RWPE2 (cell line): ENCODE measurements around the gene KCNJ5.

Experiments used
- ATAC-seq: fragments of 200-7000 bp; cut with Tn5 transposase; 3 replicates; pipeline ENCODE4 v1.9.1; 2021; ENCODE audit warnings: low read depth
- DNase-seq: peaks from one replicate; pipeline ENCODE4 v3.0.0-alpha.2; 2020; ENCODE audit warnings: low spot score
- H3K27ac ChIP-seq: fragments of 450-650 bp; 2 replicates; pipeline ENCODE4 v1.5.1; 2017; ENCODE audit warnings: mild to moderate bottlenecking; ENCODE audit not compliant: poor library complexity, severe bottlenecking
- H3K27me3 ChIP-seq: fragments of 250-450 bp; sonication (Bioruptor Pico); 2 replicates; pipeline ENCODE4 v1.5.1; 2021; ENCODE audit warnings: mild to moderate bottlenecking, moderate library complexity; ENCODE audit not compliant: insufficient read depth, poor library complexity, severe bottlenecking
- H3K36me3 ChIP-seq: fragments of 250-450 bp; sonication (Bioruptor Pico); 2 replicates; pipeline ENCODE4 v1.5.1; 2020; ENCODE audit warnings: low read depth, mild to moderate bottlenecking, moderate library complexity
- H3K4me1 ChIP-seq: fragments of 250-450 bp; sonication (Bioruptor Pico); 2 replicates; pipeline ENCODE4 v1.5.1; 2021; ENCODE audit warnings: mild to moderate bottlenecking, moderate library complexity; ENCODE audit not compliant: insufficient read depth, poor library complexity, severe bottlenecking
- H3K4me3 ChIP-seq: fragments of 250-450 bp; sonication (Bioruptor Pico); 2 replicates; pipeline ENCODE4 v1.5.1; 2021; ENCODE audit warnings: mild to moderate bottlenecking, moderate library complexity; ENCODE audit not compliant: severe bottlenecking
- H3K9me3 ChIP-seq: fragments of 250-450 bp; sonication (Bioruptor Pico); 2 replicates; pipeline ENCODE4 v1.5.1; 2021; ENCODE audit warnings: mild to moderate bottlenecking, moderate library complexity; ENCODE audit not compliant: severe bottlenecking
- CTCF ChIP-seq: fragments of 450-650 bp; IDR thresholded peaks from one replicate; pipeline ENCODE4 v1.5.1; 2017; ENCODE audit warnings: mild to moderate bottlenecking, moderate library complexity; ENCODE audit not compliant: poor library complexity, severe bottlenecking

Gene KCNJ5

GRCh38 chr11:128920666-128921065 lies 29.5 kb downstream of the KCNJ5 start:
- H3K27me3 ChIP-seq = no peaks in the 10 kb centered on the region
- DNase-seq = no peak
- TF ChIP-seq CTCF = no peak
- no peaks in the 10 kb centered on the region for H3K4me1 ChIP-seq
- no peaks in the 10 kb centered on the region for H3K9me3 ChIP-seq
- H3K27ac ChIP-seq = no peak overlapping the region
- ATAC-seq = no peak
- H3K36me3 ChIP-seq = no peaks in the 10 kb centered on the region
- no peak overlapping the region for H3K4me3 ChIP-seq

- no peak overlapping the region for H3K4me3 ChIP-seq
- no peak overlapping the region for H3K27ac ChIP-seq
- no peaks in the 10 kb centered on the region for H3K36me3 ChIP-seq
- TF ChIP-seq CTCF = no peak
- ATAC-seq = no peak
- no peaks in the 10 kb centered on the region for H3K4me1 ChIP-seq
- no peaks in the 10 kb centered on the region for H3K27me3 ChIP-seq
- DNase-seq = no peak
- H3K9me3 ChIP-seq = no peaks in the 10 kb centered on the region
Observed at GRCh38 chr11:128921793-128922192, 30.6 kb downstream of the KCNJ5 start.

- H3K27me3 ChIP-seq = no peaks in the 10 kb centered on the region
- TF ChIP-seq CTCF = no peak
- H3K27ac ChIP-seq = no peak overlapping the region
- no peak for ATAC-seq
- DNase-seq = no peak
- H3K4me3 ChIP-seq = no peak overlapping the region
- no peaks in the 10 kb centered on the region for H3K9me3 ChIP-seq
- H3K4me1 ChIP-seq = no peaks in the 10 kb centered on the region
- H3K36me3 ChIP-seq = no peaks in the 10 kb centered on the region
Observed at GRCh38 chr11:128924104-128924503, 32.9 kb downstream of the KCNJ5 start.

- Histone ChIP-seq H3K9me3 (no peaks in the 10 kb centered on the region), H3K4me3 (no peak overlapping the region), H3K27me3 (no peaks in the 10 kb centered on the region), H3K27ac (no peak overlapping the region), H3K36me3 (no peaks in the 10 kb centered on the region), H3K4me1 (no peaks in the 10 kb centered on the region)
- ATAC-seq = no peak
- no peak for DNase-seq
- no peak for TF ChIP-seq CTCF
Observed at GRCh38 chr11:128924510-128925249, 33.5 kb downstream of the KCNJ5 start.

- Histone ChIP-seq H3K4me3 (no peak overlapping the region), H3K4me1 (no peaks in the 10 kb centered on the region), H3K36me3 (no peaks in the 10 kb centered on the region), H3K27me3 (no peaks in the 10 kb centered on the region), H3K9me3 (no peaks in the 10 kb centered on the region), H3K27ac (no peak overlapping the region)
- TF ChIP-seq CTCF = no peak
- DNase-seq (no peak), ATAC-seq (no peak)
Observed at GRCh38 chr11:128925250-128925600, 34.1 kb downstream of the KCNJ5 start.
